Nephron progenitor cell (in vitro differentiated cells): ENCODE data around the gene KCNJ15.
"Not testable (repeated sequence)": the region's sequence is repeated elsewhere in the genome, so short reads cannot be mapped to it uniquely, and the experiment has no call there.

Experiments used
- DNase-seq: peaks from one replicate; pipeline ENCODE4 v3.0.0; 2021
- H3K27ac Mint-ChIP-seq: 2 replicates; pipeline ENCODE4 v1.8.0; 2021; ENCODE audit warnings: mild to moderate bottlenecking, moderate library complexity, mixed read lengths
- H3K27me3 Mint-ChIP-seq: 2 replicates; pipeline ENCODE4 v1.8.0; 2021; ENCODE audit warnings: mild to moderate bottlenecking, low read depth, mixed read lengths; ENCODE audit not compliant: poor library complexity
- H3K36me3 Mint-ChIP-seq: 2 replicates; pipeline ENCODE4 v1.8.0; 2021; ENCODE audit warnings: low read depth, mixed read lengths
- H3K4me1 Mint-ChIP-seq: 2 replicates; pipeline ENCODE4 v1.8.0; 2021; ENCODE audit warnings: mixed read lengths
- H3K4me3 Mint-ChIP-seq: 2 replicates; pipeline ENCODE4 v1.8.0; 2021; ENCODE audit warnings: mild to moderate bottlenecking, moderate library complexity, mixed read lengths
- H3K9me3 Mint-ChIP-seq: 2 replicates; pipeline ENCODE4 v1.8.0; 2021; ENCODE audit warnings: mild to moderate bottlenecking, moderate library complexity, mixed read lengths
- CTCF ChIP-seq: fragments of 200-600 bp; sonication (generic); IDR thresholded peaks from 2 replicates; pipeline ENCODE4 v1.5.0; 2021; ENCODE audit warnings: antibody characterized with exemption

Gene KCNJ15

GRCh38 chr21:38242061-38242460 is 14.7 kb upstream of the KCNJ15 start:
- Mint-ChIP-seq H3K36me3 (peaks cover 3% of the 10 kb centered on the region), H3K4me3 (no peak overlapping the region), H3K27ac (peak overlapping the region; percentile 63), H3K27me3 (peaks cover 9% of the 10 kb centered on the region), H3K4me1 (peaks cover 30% of the 10 kb centered on the region), H3K9me3 (peaks cover 9% of the 10 kb centered on the region)
- DNase-seq: no peak
- TF ChIP-seq CTCF: no peak

- Mint-ChIP-seq H3K27me3 (peaks cover 5% of the 10 kb centered on the region), H3K4me1 (peaks cover 21% of the 10 kb centered on the region)
These were observed 12.9 kb upstream of the KCNJ15 start for GRCh38 chr21:38243732-38244406.

GRCh38 chr21:38244407-38244787 is 12.4 kb upstream of the KCNJ15 start:
- no peak for DNase-seq
- no peak overlapping the region for H3K27ac Mint-ChIP-seq
- peaks cover 16% of the 10 kb centered on the region for H3K4me1 Mint-ChIP-seq
- no peaks in the 10 kb centered on the region for H3K36me3 Mint-ChIP-seq
- H3K27me3 Mint-ChIP-seq: peaks cover 5% of the 10 kb centered on the region
- no peak for TF ChIP-seq CTCF
- H3K9me3 Mint-ChIP-seq: no peaks in the 10 kb centered on the region
- H3K4me3 Mint-ChIP-seq: no peak overlapping the region

More at GRCh38 chr21:38243732-38244406, 12.9 kb upstream of the KCNJ15 start:
- no peak for DNase-seq
- no peaks in the 10 kb centered on the region for H3K9me3 Mint-ChIP-seq
- no peak for TF ChIP-seq CTCF
- no peak overlapping the region for H3K4me3 Mint-ChIP-seq
- H3K36me3 Mint-ChIP-seq: no peaks in the 10 kb centered on the region
- no peak overlapping the region for H3K27ac Mint-ChIP-seq

GRCh38 chr21:38244885-38245869 is 11.6 kb upstream of the KCNJ15 start:
- no peaks in the 10 kb centered on the region for H3K36me3 Mint-ChIP-seq
- H3K9me3 Mint-ChIP-seq: no peaks in the 10 kb centered on the region
- TF ChIP-seq CTCF: no peak
- no peak overlapping the region for H3K27ac Mint-ChIP-seq
- no peak for DNase-seq
- H3K27me3 Mint-ChIP-seq: peaks cover 5% of the 10 kb centered on the region
- no peak overlapping the region for H3K4me3 Mint-ChIP-seq
- peaks cover 10% of the 10 kb centered on the region for H3K4me1 Mint-ChIP-seq

- peaks cover 20% of the 10 kb centered on the region for H3K4me1 Mint-ChIP-seq
- DNase-seq: no peak
- H3K36me3 Mint-ChIP-seq: no peaks in the 10 kb centered on the region
- TF ChIP-seq CTCF: no peak
- no peak overlapping the region for H3K27ac Mint-ChIP-seq
- no peak overlapping the region for H3K4me3 Mint-ChIP-seq
- H3K27me3 Mint-ChIP-seq: peaks cover 5% of the 10 kb centered on the region
- no peaks in the 10 kb centered on the region for H3K9me3 Mint-ChIP-seq
These were observed 10.3 kb upstream of the KCNJ15 start for GRCh38 chr21:38246511-38246910.

GRCh38 chr21:38247054-38247453 is 9.7 kb upstream of the KCNJ15 start:
- H3K4me3 Mint-ChIP-seq, H3K36me3 Mint-ChIP-seq, DNase-seq, H3K27me3 Mint-ChIP-seq, H3K27ac Mint-ChIP-seq, H3K9me3 Mint-ChIP-seq: not testable (repeated sequence)
- peaks cover 25% of the 10 kb centered on the region for H3K4me1 Mint-ChIP-seq
